ENCODE results near the gene CFAP161.
A peak's percentile ranks its signal among the peaks of the same experiment; 100 is the strongest.

Gene CFAP161

DNA sequence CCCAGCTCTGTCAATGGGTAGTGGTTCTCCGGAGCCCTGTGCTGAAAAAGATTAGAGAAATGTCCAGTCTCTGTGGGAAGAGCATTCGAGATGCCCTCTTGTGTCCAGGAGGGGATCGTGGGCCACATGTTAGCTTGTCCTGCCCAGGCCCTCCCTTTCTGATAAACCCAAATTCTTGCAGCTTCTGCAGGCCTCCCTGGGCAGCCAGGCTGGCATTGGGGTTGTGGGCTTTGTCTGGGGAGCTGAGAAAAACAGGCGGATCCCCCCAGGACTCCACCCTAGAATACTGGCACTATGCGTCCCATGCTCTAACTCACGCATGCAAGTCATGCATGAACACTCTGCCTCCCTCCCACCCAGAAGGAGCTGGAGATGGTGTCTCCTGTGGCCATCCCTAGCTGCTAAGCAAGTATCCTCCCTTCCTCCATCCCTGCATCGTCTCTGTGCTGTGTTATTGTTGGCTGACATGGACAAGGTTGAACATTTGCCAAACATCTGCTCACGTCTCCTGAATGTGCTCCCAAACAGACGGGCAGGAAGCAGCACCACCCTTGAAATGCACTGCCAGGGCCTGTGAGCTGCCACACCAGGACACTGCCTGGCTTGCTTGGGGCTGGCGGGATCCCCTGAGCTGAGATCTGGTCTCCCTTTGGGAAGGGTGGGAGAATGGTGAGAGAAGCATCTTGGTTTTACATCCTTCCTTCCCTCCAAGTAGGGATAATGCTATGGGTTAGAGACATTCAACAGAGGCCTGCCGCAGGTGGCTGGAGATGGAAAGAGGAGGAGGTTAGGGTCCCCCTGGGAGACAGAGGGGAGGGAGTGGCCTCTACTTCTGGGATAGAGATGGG, 26.5 kb downstream of the CFAP161 start:
- Mint-ChIP-seq H3K9me3 (no peaks in the 10 kb centered on the region), H3K36me3 (ENCODE audit: low read depth) (no peaks in the 10 kb centered on the region), H3K4me1 (peaks cover 25% of the 10 kb centered on the region), H3K4me3 (peak overlapping the region in 1 of 3 experiments; percentile 2), H3K27ac (peak overlapping the region; percentile 60 to 81 (median 68)), H3K27me3 (ENCODE audit: low read depth) (no peaks in the 10 kb centered on the region)
- TF ChIP-seq, protein P1, sequence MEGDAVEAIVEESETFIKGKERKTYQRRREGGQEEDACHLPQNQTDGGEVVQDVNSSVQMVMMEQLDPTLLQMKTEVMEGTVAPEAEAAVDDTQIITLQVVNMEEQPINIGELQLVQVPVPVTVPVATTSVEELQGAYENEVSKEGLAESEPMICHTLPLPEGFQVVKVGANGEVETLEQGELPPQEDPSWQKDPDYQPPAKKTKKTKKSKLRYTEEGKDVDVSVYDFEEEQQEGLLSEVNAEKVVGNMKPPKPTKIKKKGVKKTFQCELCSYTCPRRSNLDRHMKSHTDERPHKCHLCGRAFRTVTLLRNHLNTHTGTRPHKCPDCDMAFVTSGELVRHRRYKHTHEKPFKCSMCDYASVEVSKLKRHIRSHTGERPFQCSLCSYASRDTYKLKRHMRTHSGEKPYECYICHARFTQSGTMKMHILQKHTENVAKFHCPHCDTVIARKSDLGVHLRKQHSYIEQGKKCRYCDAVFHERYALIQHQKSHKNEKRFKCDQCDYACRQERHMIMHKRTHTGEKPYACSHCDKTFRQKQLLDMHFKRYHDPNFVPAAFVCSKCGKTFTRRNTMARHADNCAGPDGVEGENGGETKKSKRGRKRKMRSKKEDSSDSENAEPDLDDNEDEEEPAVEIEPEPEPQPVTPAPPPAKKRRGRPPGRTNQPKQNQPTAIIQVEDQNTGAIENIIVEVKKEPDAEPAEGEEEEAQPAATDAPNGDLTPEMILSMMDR (IDR thresholded peaks at IDR 0.05; ENCODE audit: unreplicated experiment in 3 of 3) = no peak

DNA sequence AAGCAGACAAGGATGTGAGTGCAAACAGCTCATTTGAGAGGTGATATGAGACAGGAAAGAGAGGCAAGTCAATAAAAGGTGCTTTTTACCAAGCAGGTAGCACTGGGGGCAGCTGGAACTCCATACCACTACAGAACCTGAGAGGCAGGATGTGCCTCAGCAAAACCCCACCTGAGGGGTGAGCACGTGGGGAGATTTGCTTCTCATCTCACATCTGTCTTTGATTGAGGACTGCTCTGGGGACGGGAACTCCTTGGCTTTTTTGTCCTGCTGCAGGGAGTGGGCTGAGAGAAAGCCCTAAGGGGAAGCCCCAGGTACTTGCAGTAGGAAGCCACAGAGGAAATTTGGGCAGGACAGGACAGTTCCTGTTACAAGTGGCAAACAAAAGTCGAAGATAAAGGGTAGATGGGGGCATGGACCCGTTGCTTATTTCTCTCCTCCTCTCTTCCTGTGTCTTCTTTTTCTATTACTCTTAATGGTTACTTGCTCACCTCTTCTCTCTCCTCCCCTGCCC, 27.1 kb downstream of the CFAP161 start:
- TF ChIP-seq, protein P1 (IDR thresholded peaks at IDR 0.05; ENCODE audit: unreplicated experiment in 3 of 3) = no peak
- Mint-ChIP-seq H3K27ac (peak overlapping the region; percentile 60 to 81 (median 68)), H3K9me3 (no peaks in the 10 kb centered on the region)

DNA sequence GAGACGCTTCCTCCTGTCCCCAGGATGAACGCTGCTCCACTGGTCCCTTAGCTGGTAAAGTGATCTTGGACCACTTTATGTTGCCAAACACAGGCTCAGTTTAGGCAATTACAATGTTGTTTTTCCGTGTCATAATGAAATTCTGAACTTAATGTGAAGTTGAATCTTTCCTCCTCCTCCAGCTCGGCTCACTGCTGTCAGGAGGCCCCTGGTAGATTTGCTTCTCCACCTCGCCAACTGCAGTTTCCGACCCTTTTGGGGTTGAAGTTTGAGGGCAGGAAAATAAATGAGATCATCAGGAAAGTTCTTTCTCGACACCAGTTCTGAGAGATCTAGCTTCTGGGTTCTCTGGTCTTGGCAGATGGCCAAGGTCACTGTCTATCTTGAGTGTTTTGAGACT, 27.8 kb downstream of the CFAP161 start:
- TF ChIP-seq, protein P1 (IDR thresholded peaks at IDR 0.05; ENCODE audit: unreplicated experiment in 3 of 3) = no peak
- Mint-ChIP-seq H3K4me3 (no peak overlapping the region), H3K27me3 (ENCODE audit: low read depth) (no peaks in the 10 kb centered on the region), H3K9me3 (no peaks in the 10 kb centered on the region), H3K27ac (peak overlapping the region in 2 of 3 experiments; percentile 34 to 81), H3K36me3 (ENCODE audit: low read depth) (no peaks in the 10 kb centered on the region), H3K4me1 (peaks cover 21% of the 10 kb centered on the region)

More for the DNA sequence above, 27.1 kb downstream of the CFAP161 start:
- Mint-ChIP-seq H3K4me3 (no peak overlapping the region), H3K27me3 (ENCODE audit: low read depth) (no peaks in the 10 kb centered on the region), H3K36me3 (ENCODE audit: low read depth) (no peaks in the 10 kb centered on the region), H3K4me1 (peaks cover 21% of the 10 kb centered on the region)

DNA sequence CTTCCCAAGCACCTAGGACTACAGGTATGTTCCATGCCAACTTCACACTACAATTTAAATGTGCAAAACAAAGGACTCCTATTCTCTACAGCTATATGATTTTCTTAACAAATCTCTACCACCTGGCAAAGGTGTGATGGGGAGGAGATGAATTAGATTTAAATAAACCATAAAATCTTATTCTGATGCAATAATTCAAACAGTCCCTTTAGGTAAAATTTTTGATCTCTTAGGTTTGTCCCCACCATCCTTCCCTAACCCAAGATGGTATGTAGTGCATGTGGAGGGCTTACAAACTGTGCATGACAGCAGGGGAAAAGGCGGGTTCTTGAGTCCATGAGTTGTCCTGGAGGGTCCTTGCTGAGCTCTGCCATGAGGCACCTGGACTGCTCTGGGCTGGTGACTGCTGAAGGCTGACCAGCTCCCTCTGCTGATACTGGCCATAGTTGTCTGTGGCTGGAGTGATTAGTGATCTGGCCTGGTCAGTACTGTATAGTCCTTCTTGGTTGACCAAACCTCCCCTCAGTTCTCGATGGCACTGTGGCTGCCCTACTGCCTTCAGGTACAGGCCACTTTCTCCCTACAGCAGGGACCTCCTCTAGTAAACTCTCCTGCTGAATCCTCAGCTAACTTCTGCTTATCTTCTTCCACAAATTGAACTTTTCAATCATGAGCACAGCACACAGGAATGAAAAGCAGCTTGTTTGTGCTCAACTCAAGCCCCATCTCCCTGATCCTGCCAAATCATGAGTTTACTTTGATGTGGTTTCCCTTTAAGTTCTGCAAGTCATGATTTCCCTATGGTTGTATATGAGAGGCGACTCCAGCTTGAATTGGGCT, 30.1 kb downstream of the CFAP161 start:
- H3K27ac Mint-ChIP-seq = peak overlapping the region in 1 of 3 experiments; percentile 21
- no peaks in the 10 kb centered on the region for H3K9me3 Mint-ChIP-seq
- H3K4me1 Mint-ChIP-seq = peaks cover 21% of the 10 kb centered on the region
- H3K27me3 Mint-ChIP-seq (ENCODE audit: low read depth) = no peaks in the 10 kb centered on the region
- no peak overlapping the region for H3K4me3 Mint-ChIP-seq
- no peaks in the 10 kb centered on the region for H3K36me3 Mint-ChIP-seq (ENCODE audit: low read depth)
- TF ChIP-seq, protein P1 (IDR thresholded peaks at IDR 0.05; ENCODE audit: unreplicated experiment in 3 of 3) = no peak

DNA sequence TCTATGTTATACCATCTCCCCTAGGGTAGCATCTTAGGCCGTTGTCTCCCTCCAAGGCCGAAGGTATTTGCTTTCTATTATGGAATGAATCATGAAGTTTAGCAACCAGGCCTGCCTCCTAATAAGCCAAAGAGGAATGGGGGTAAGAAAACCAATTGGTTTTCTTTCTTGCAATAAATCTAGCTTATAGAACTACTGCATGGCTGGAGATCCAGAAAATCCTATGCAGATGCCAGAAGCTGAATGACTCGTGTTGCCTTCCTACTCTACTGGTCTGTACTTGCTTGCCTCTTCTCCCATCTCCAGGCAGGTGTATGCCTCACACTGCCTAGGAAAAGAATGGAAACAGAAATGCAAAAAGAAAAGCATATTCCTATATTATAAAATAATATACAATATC, 31.5 kb downstream of the CFAP161 start:
- no peaks in the 10 kb centered on the region for H3K36me3 Mint-ChIP-seq (ENCODE audit: low read depth)
- H3K27ac Mint-ChIP-seq = no peak overlapping the region
- no peaks in the 10 kb centered on the region for H3K9me3 Mint-ChIP-seq

More for the DNA sequence above, 31.5 kb downstream of the CFAP161 start:
- Mint-ChIP-seq H3K27me3 (ENCODE audit: low read depth) (no peaks in the 10 kb centered on the region), H3K4me1 (peaks cover 18% of the 10 kb centered on the region), H3K4me3 (no peak overlapping the region)
- TF ChIP-seq, protein P1 (IDR thresholded peaks at IDR 0.05; ENCODE audit: unreplicated experiment in 3 of 3) = no peak

Data from nephron (organoid).